NCI-H1930 (cell line): ENCODE measurements around the gene CATSPERZ.

ENCODE experiments used
- DNase-seq, 2 experiments: peaks; one replicate each; lab custom pipeline; 2025; lab: John Stamatoyannopoulos, UW

CATSPERZ gene

DNA sequence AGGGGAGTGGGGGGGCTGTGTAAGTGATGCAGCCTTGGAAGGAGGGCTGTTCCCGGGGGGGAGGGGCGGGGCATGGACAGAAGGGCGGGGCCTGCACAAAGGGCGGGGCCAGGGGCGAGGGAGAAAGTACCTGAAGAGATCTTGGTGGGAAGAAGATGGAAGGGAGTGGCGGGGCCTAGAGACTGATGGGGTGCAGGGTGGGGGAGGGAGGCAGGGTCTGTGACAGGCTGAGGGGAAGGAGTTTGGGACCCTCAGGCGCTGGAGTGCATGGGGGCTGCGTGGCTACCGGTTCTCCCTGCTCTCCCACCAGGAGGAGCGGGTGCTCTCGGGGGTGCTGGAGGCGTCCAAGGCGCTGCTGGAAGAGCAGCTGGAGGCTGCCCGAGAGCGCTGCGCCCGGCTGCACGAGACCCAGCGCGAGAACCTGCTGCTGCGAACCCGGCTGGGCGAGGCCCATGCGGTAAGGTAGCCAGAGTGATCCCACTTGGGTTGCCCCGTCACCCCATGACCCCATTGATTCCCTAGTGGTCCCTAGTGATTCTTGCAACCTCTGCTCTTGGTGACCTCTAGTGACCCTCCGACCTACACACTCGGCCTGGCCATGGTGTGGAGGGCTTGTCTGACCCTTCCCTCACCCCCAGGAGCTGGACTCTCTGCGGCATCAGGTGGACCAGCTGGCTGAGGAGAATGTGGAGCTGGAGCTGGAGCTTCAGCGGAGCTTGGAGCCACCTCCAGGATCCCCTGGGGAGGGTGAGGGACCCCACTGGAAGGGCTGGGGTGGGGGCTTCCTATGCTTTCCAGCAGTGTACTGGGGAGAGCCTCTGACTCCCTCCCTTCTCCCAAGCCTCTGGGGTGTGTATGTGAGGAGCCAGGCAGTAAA lies 42.9 kb downstream of the CATSPERZ start:
- DNase-seq = no peak

DNA sequence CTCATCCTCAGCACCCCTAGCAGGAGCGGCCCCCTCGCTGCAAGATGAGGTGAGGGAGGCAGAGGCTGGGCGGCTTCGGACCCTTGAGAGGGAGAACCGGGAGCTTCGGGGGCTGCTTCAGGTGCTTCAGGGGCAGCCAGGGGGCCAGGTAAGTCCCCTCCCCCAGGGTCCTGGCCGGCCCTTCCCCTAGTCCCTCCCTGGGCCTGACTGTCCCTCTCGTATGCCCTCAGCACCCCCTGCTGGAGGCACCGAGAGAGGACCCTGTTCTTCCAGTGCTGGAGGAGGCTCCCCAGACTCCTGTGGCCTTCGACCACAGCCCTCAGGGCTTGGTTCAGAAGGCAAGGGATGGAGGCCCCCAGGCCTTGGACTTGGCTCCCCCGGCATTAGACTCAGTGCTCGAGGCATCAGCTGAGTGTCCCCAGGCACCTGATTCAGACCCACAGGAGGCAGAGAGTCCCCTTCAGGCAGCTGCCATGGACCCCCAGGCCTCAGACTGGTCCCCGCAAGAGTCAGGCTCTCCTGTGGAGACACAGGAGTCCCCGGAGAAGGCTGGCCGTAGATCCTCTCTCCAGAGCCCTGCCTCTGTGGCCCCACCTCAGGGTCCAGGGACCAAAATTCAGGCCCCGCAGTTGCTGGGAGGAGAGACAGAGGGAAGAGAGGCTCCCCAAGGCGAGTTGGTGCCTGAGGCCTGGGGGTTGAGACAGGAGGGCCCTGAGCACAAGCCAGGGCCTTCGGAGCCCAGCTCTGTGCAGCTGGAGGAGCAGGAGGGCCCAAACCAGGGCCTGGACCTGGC lies 43.8 kb downstream of the CATSPERZ start:
- no peak for DNase-seq

DNA sequence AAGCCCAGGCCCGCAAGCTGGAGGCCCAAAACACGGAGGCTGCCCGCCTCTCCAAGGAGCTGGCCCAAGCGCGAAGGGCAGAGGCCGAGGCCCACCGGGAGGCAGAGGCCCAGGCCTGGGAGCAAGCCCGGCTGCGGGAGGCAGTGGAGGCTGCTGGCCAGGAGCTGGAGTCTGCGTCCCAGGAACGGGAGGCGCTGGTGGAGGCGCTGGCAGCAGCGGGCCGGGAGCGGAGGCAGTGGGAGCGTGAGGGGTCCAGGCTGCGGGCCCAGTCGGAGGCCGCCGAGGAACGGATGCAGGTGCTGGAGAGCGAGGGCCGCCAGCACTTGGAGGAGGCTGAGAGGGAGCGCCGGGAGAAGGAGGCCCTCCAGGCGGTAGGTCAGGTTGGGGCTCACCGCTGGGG lies 44.6 kb downstream of the CATSPERZ start:
- DNase-seq = no peak

DNA sequence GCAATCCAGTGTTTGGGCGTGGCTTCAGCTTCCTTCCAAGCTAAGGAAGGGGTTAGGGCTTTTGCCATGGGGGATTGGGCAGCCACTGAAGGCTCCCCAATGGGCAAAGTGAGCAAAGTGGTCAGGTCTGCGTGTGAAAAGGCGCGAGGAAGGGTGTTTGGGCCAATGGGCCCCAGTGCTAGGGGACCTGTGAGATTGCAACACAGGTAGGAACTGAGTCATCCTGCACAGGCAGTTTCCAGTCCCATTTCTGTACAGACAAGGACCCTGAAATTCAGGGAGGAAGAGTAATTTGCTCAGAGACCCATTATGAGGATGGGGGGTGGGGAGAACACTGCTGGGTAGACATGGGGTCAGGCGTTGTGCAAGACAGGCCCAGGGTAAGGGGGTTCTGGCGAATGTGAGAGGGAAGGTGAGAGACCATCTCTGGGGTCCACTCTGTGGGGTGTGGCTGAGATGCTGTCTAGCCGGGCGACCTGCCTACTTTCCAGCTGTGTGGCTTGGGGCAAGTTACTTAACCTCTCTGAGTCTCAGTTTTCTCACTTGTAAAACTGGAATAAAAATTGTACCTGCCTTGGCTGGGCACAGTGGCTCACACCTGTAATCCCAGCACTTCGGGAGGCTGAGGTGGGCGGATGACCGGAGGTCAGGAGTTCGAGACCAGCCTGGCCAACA lies 47.2 kb downstream of the CATSPERZ start:
- no peak for DNase-seq

DNA sequence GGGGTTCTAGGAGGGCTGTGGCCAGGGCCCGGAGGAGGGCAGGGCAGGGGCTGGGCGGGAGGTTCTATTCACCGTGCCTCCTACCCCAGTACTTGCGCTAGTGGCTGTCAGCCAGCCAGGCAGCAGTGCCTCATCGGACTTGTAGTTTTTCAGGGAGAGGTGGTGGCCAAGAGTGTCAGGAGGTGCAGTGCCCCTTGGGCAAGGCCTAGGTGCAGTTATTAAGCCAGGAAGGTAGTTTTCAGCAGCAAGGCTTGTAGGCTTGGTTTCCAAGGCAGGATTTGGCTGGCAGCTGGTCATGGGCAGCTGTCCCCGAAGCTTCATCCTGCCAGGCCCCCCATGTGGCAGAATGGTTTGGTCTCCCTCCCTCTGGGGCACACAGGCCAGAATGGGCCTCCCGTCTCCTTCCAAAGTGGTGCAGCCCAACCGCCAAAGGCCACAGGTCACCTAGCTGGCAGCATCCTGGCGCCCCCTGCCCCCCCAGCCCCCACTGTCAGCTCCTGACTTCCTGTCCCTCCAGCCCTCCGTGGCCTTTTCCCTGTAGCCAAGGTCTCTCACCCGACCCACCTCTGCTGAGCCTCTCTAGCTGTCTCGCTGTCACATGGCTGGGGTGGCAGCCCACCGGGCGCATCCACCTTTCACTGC lies 48.3 kb downstream of the CATSPERZ start:
- DNase-seq = no peak

DNA sequence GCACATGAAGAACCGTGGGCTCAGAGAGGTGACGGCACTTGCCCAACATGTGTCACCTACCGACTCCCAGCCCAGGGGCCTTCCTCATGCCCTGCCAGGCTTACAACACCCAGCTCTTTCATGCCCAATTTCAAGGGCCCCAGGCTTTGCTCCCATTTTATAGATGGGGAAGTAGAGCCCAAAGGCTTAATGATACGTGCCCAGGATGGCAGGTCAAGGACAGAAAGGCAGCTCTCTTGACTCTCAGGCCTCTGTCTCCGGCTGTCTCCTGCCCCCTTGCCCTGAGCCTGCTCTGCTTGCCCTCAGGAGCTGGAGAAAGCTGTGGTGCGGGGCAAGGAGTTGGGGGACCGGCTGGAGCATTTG lies 48.8 kb downstream of the CATSPERZ start:
- DNase-seq = no peak

DNA sequence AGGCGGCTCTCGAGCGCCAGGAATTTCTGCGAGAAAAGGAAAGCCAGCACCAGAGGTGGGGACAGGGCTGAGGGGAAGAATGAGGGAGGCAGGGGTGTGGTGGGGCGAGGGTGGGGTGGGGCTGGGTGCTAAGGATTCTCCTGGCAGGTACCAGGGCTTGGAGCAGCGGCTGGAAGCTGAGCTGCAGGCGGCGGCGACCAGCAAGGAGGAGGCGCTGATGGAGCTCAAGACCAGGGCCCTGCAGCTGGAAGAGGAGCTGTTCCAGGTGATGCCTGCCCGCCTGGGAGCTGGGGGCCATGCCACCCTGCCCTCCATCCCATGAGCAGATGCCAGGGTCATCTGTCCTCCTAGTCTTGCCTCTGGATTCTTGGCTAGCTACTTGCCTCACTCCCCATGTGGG lies 49.2 kb downstream of the CATSPERZ start:
- DNase-seq = no peak

DNA sequence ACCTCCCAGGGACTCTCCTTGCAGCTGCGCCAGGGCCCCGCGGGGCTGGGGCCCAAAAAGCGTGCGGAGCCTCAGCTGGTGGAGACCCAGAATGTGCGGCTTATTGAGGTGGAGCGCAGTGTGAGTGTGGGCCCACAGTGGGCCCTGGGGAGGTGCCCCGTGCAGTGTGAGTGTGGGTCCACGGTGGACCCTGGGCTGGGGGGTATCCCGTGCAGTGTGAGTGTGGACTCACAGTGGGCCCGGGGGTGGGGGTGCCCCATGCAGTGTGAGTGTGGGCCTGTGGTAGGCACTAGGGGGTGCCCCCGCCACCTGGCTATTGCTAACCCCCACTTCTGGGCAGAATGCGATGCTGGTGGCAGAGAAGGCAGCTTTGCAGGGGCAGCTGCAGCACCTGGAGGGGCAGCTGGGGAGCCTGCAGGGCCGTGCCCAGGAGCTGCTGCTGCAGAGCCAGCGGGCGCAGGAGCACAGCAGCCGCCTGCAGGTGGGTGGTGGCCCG lies 51.0 kb downstream of the CATSPERZ start:
- no peak for DNase-seq

DNA sequence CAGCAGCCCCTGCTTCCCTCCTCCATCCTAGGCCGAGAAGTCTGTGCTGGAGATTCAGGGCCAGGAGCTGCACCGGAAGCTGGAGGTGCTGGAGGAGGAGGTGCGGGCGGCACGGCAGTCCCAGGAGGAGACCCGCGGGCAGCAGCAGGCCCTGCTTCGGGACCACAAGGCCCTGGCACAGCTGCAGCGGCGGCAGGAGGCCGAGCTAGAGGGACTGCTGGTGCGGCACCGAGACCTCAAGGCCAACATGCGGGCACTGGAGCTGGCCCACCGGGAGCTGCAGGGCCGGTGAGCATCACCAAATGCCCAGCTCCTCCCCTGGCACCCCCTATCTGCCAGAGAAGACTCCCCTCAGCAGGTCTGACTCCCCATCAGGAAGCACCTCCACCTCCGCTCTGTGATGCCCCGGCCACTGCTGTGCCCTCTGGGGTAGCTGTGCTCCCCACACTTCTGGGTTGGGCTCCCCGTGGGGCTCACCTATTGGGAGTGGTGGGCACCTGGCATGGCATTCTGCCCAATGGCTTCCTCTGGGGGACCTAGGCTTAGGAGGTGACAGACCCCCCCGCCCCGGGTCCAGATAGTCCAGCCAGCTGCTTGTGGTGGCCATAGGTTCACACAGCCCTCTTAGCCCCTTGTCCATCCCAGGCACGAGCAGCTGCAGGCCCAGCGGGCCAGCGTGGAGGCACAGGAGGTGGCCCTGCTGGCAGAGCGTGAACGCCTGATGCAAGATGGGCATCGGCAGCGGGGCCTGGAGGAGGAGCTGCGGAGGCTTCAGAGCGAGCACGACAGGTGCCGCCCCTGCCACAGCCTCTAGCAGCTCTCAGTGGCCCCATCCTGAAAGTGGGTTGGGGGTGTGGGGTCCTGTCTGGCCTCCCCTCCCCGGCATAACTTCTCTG lies 52.2 kb downstream of the CATSPERZ start:
- no peak for DNase-seq

DNA sequence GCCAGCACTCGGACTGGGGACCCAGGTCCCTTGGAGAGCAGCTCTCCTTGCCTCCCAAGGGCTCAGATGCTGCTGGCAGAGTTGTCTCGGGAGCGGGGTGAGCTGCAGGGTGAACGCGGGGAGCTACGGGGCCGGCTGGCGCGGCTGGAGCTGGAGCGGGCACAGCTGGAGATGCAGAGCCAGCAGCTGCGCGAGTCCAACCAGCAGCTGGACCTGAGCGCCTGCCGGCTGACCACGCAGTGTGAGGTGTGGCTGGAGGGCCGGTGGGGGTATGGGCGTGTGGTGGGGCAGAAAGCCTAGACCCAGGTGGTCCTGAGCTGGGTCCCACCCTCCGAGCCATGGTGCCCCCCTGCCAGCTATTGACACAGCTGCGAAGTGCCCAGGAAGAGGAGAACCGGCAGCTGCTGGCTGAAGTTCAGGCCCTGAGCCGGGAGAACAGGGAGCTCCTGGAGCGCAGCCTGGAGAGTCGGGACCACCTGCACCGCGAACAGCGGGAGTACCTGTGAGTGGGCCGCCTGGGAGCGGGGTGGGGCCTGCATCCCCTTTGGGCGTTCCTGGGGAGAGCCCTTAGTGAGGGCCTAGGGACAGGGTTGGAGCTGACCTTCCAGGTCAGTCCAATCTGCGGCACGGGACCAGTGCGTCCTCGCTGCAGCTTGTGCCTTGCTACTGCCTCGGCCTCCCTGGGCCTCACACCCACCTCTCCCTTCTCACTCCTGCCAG lies 53.0 kb downstream of the CATSPERZ start:
- DNase-seq = no peak

DNA sequence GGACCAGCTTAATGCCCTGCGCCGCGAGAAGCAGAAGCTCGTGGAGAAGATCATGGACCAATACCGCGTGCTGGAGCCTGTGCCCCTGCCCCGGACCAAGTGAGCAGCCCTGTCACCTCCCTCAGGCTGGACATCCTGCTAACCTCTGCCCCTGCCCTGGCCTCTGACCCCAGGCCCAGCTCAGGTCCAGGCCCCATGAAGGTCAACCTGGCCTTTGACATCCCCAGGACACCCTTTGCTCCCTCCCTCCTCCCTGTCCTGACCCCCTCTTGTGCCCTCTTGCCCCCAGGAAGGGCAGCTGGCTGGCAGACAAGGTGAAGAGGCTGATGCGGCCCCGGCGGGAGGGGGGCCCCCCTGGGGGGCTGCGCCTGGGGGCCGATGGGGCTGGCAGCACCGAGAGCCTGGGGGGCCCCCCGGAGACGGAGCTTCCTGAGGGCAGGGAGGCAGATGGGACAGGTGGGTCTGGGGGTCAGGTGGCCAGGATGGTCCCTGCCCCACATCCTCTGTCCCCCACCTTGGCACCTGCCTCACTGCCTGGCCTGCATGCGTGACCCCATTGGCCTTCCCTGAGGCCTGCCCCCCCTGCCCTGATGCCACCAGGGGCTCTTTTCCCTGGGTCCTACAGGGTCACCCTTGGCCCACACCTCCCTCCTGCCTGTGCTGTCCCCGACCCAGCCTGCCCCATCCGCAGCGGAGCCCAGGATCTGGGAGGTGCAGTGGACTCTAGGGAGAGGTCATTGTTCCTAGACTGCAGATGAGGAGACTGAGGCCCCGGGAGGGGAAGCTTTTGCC lies 53.8 kb downstream of the CATSPERZ start:
- no peak for DNase-seq
